HCT116 (cell line): Measurements from ENCODE around the gene DGCR8. TPM values are rescaled to one million over a fixed set of nuclear protein-coding genes. Genes with fewer than 3 reads are reported as not detected.
A peak's percentile ranks its signal among the peaks of the same experiment; 100 is the strongest.

ENCODE experiments used
- ATAC-seq: fragments of 200-7000 bp; cut with Tn5 transposase; 2 replicates; pipeline ENCODE4 v1.9.1; 2020; ENCODE audit warnings: mild to moderate bottlenecking, moderate library complexity
- BruUV-seq: library from RNA; stranded (reverse); fragments of 400-500 nt; replicated peaks from 2 replicates; lab custom pipeline; 2021; lab: Mats Ljungman, UMichigan
- CTCF ChIA-PET: fragments of 300-600 bp; sonication (Branson Sonifier 250); formaldehyde crosslinking; loops from one replicate; lab custom pipeline; 2021; ENCODE audit warnings: antibody characterized with exemption; lab: Charles Lee
- POLR2A ChIA-PET: fragments of 300-600, 350-600 bp; sonication (Branson Sonifier 250); formaldehyde crosslinking; loops from one replicate; lab custom pipeline; 2021; ENCODE audit warnings: antibody characterized with exemption; lab: Charles Lee
- RAD21 ChIA-PET, 2 experiments: fragments of 300-600 bp; sonication (Branson Sonifier 250); formaldehyde crosslinking; loops; one replicate each; lab custom pipeline; 2023; ENCODE audit warnings: low total read pairs in 2 of 2; ENCODE audit not compliant: uncharacterized antibody in 2 of 2, unreplicated experiment in 2 of 2, low non-redundant PET in 1 of 2; lab: Charles Lee
- DNase-seq: peaks from one replicate; pipeline ENCODE4 v3.0.0-alpha.2; 2010; ENCODE audit warnings: low read depth, low spot score
- H2AFZ ChIP-seq: fragments of 200-600 bp; shearing (Covaris generic), sonication (generic); 2 replicates; pipeline ENCODE4 v1.6.1; 2017; ENCODE audit warnings: low read depth, mixed run types, mixed read lengths, antibody characterized with exemption, low read length; ENCODE audit not compliant: poor library complexity, severe bottlenecking
- H3K27ac ChIP-seq: 2 replicates; pipeline ENCODE4 v1.5.1; 2012; ENCODE audit warnings: low read depth, low read length
- H3K27me3 ChIP-seq: fragments of 200-600 bp; sonication (generic); 2 replicates; pipeline ENCODE4 v1.6.1; 2016; ENCODE audit warnings: mixed run types, low read length, mixed read lengths; ENCODE audit not compliant: insufficient read depth
- H3K36me3 ChIP-seq, 2 experiments: fragments of 200-500 bp in 1 of 2; fragments of 200-600 bp in 1 of 2; sonication (Bioruptor generic) in 1 of 2; sonication (generic) in 1 of 2; 2 replicates each; pipeline versions ENCODE4 v1.5.1 to v1.6.1; 2014 to 2016; ENCODE audit warnings: low read length in 2 of 2, inconsistent platforms in 1 of 2, mixed read lengths in 1 of 2, mixed run types in 1 of 2; ENCODE audit not compliant: insufficient read depth in 2 of 2, control insufficient read depth in 1 of 2
- H3K4me1 ChIP-seq, 2 experiments: fragments of 200-600 bp in 1 of 2; sonication (generic) in 1 of 2; 2 replicates each; pipeline versions ENCODE4 v1.5.1 to v1.6.1; 2012 to 2017; ENCODE audit warnings: low read length in 2 of 2, inconsistent platforms in 1 of 2, mild to moderate bottlenecking in 1 of 2, mixed read lengths in 1 of 2, mixed run types in 1 of 2, moderate library complexity in 1 of 2; ENCODE audit not compliant: insufficient read depth in 2 of 2, control insufficient read depth in 1 of 2
- H3K4me2 ChIP-seq: fragments of 200-600 bp; sonication (generic); 2 replicates; pipeline ENCODE4 v1.6.1; 2017; ENCODE audit warnings: mixed run types, low read length, mixed read lengths
- H3K4me3 ChIP-seq, 2 experiments: fragments of 200-600 bp in 1 of 2; sonication (generic) in 1 of 2; replicated peaks in 1 of 2; 2 replicates each; pipeline ENCODE4 v1.5.1; 2011 to 2016; ENCODE audit warnings: low read length in 2 of 2, control low read depth in 1 of 2, low read depth in 1 of 2, mild to moderate bottlenecking in 1 of 2, mixed read lengths in 1 of 2, mixed run types in 1 of 2
- H3K79me2 ChIP-seq: fragments of 200-600 bp; sonication (generic); 2 replicates; pipeline ENCODE4 v1.6.1; 2017; ENCODE audit warnings: mild to moderate bottlenecking, mixed run types, low read length, moderate library complexity, mixed read lengths; ENCODE audit not compliant: insufficient read depth
- H3K9ac ChIP-seq: fragments of 200-600 bp; sonication (generic); 2 replicates; pipeline ENCODE4 v1.6.1; 2016; ENCODE audit warnings: low read length, mixed read lengths
- H3K9me2 ChIP-seq: fragments of 200-600 bp; sonication (generic), shearing (Covaris generic); 2 replicates; pipeline ENCODE4 v1.6.1; 2017; ENCODE audit warnings: mixed run types, mild to moderate bottlenecking, moderate library complexity; ENCODE audit not compliant: insufficient read depth
- H3K9me3 ChIP-seq, 2 experiments: fragments of 200-500 bp in 1 of 2; fragments of 200-600 bp in 1 of 2; sonication (Bioruptor generic) in 1 of 2; sonication (generic) in 1 of 2; 2 replicates each; pipeline ENCODE4 v1.6.1; 2014 to 2017; ENCODE audit warnings: low read length in 2 of 2, mixed read lengths in 2 of 2, inconsistent platforms in 1 of 2, low read depth in 1 of 2, mild to moderate bottlenecking in 1 of 2, mixed run types in 1 of 2, moderate library complexity in 1 of 2; ENCODE audit not compliant: control insufficient read depth in 1 of 2, insufficient read depth in 1 of 2
- H4K20me1 ChIP-seq: fragments of 200-600 bp; sonication (generic), shearing (Covaris generic); 2 replicates; pipeline ENCODE4 v1.6.1; 2017; ENCODE audit warnings: mixed run types, mild to moderate bottlenecking, moderate library complexity; ENCODE audit not compliant: insufficient read depth
- CBX3 ChIP-seq: IDR thresholded peaks from 2 replicates; pipeline ENCODE4 v1.6.1; 2012; ENCODE audit warnings: low read depth
- CTCF ChIP-seq, 3 experiments: fragments of 200-600 bp in 1 of 3; sonication (generic) in 1 of 3; IDR thresholded peaks in 2 of 3; conservative IDR thresholded peaks in 1 of 3; 2 replicates each; pipeline ENCODE4 v1.5.1; 2012 to 2017; ENCODE audit warnings: low read depth in 2 of 3, low read length in 2 of 3, antibody characterized with exemption in 1 of 3, borderline replicate concordance in 1 of 3, control low read depth in 1 of 3, mild to moderate bottlenecking in 1 of 3, mixed read lengths in 1 of 3, mixed run types in 1 of 3, moderate library complexity in 1 of 3; ENCODE audit not compliant: insufficient read depth in 1 of 3
- ELF1 ChIP-seq: IDR thresholded peaks from 2 replicates; pipeline ENCODE4 v1.6.1; 2012; ENCODE audit warnings: low read depth, borderline replicate concordance
- JUND ChIP-seq: IDR thresholded peaks from 2 replicates; pipeline ENCODE4 v1.6.1; 2012
- MAX ChIP-seq: IDR thresholded peaks from 2 replicates; pipeline ENCODE4 v1.6.1; 2012
- POLR2A ChIP-seq: IDR thresholded peaks from 2 replicates; pipeline ENCODE4 v1.7.0; 2011; ENCODE audit warnings: borderline replicate concordance; ENCODE audit not compliant: insufficient read depth, insufficient read length; ENCODE audit errors: extremely low read depth
- SIN3A ChIP-seq: IDR thresholded peaks from 2 replicates; pipeline ENCODE4 v1.6.1; 2012; ENCODE audit warnings: low read depth
- ZBTB33 ChIP-seq: IDR thresholded peaks from 2 replicates; pipeline ENCODE4 v1.6.1; 2011; ENCODE audit warnings: mild to moderate bottlenecking, low read length, moderate library complexity; ENCODE audit not compliant: insufficient replicate concordance; ENCODE audit errors: extremely low read depth
- ZNF274 ChIP-seq: fragments of 200-500 bp; sonication (Bioruptor generic); IDR thresholded peaks from 2 replicates; pipeline ENCODE4 v1.6.1; 2014; ENCODE audit warnings: mild to moderate bottlenecking, low read depth, low read length, inconsistent platforms
- intact Hi-C: fragments of 100-400 bp; cut with micrococcal nuclease; formaldehyde crosslinking; loops from 2 replicates; pipeline ENCODE4 v1.10.0; 2022
- total RNA-seq: library from RNA; stranded (reverse); gene quantifications from one replicate; pipeline ENCODE4 v1.2.1, GENCODE V29; 2021; ENCODE audit not compliant: unreplicated experiment

Gene DGCR8
- total RNA-seq, 1 experiment from 2014 or later = 43.8 TPM

GRCh38 chr22:20130319-20130718, 50.3 kb downstream of the DGCR8 start:
- intact Hi-C loops = no loop called here
- H3K27me3 ChIP-seq = no peaks in the 10 kb centered on the region
- H3K36me3 ChIP-seq = peaks cover 8 to 13% of the 10 kb centered on the region in 2 experiments; a peak in 3 of 4 replicates
- ATAC-seq (0 out of 2 replicates have a peak, but pooled peaks have one; percentile 9), DNase-seq (no peak)
- no TSS peak for BruUV-seq
- H3K4me1 ChIP-seq = peaks cover 16 to 33% of the 10 kb centered on the region in 2 experiments; a peak in 3 of 4 replicates
- peak overlapping the region; percentile 96 for H3K27ac ChIP-seq
- CTCF ChIA-PET = interaction anchor here (0.6 to 1.2 kb wide), 4 partner anchors 76 to 177 kb away, joined by 3 read pairs; no protein-coding TSS in a partner anchor
- peak in 2 of 3 experiments; percentile 28; a peak in 3 of 6 replicates for TF ChIP-seq CTCF (IDR thresholded peaks at IDR 0.05 in 2 of 3, conservative IDR thresholded peaks at IDR 0.05 in 1 of 3; ENCODE audit: borderline replicate concordance in 1 of 3, insufficient read depth in 1 of 3, low read depth in 2 of 3, low read length in 2 of 3)
- TF ChIP-seq POLR2A = no peak
- TF ChIP-seq, all 23 proteins: peak for 1
- Histone ChIP-seq H4K20me1 (no peaks in the 10 kb centered on the region), H3K4me2 (peak overlapping the region; percentile 86), H3K9me2 (no peaks in the 10 kb centered on the region), H3K9ac (no peak overlapping the region), H3K9me3 (no peaks in the 10 kb centered on the region), H2AFZ (no peak overlapping the region), H3K4me3 (no peak overlapping the region), H3K79me2 (peaks cover 35% of the 10 kb centered on the region)
- POLR2A ChIA-PET = no interaction called here
- RAD21 ChIA-PET = no interaction called here

- no TSS peak for BruUV-seq
- Histone ChIP-seq H3K36me3 (peaks cover 4 to 12% of the 10 kb centered on the region in 2 experiments; a peak in 2 of 4 replicates), H3K4me3 (peak overlapping the region; percentile 70 to 72), H4K20me1 (no peaks in the 10 kb centered on the region), H3K9me2 (no peaks in the 10 kb centered on the region), H3K79me2 (peaks cover 42% of the 10 kb centered on the region), H3K27me3 (no peaks in the 10 kb centered on the region), H3K4me1 (peaks cover 16 to 33% of the 10 kb centered on the region in 2 experiments; a peak in 3 of 4 replicates), H3K27ac (peak overlapping the region; percentile 96), H3K9me3 (no peaks in the 10 kb centered on the region), H3K4me2 (peak overlapping the region; percentile 86), H3K9ac (peak overlapping the region; percentile 70), H2AFZ (no peak overlapping the region)
- intact Hi-C loops = no loop called here
- POLR2A ChIA-PET = no interaction called here
- RAD21 ChIA-PET = no interaction called here
- DNase-seq (peak; percentile 24), ATAC-seq (peak; percentile 79)
- CTCF ChIA-PET = interaction anchor here (0.6 to 1.2 kb wide), 2 partner anchors 175 to 177 kb away, joined by 3 read pairs; no protein-coding TSS in a partner anchor
- TF ChIP-seq MAX (no peak), POLR2A (no peak), ZBTB33 (no peak), JUND (no peak), ELF1 (no peak), ZNF274 (no peak), CTCF (IDR thresholded peaks at IDR 0.05 in 2 of 3, conservative IDR thresholded peaks at IDR 0.05 in 1 of 3; ENCODE audit: borderline replicate concordance in 1 of 3, insufficient read depth in 1 of 3, low read depth in 2 of 3, low read length in 2 of 3) (no peak), SIN3A (no peak), CBX3 (no peak)
Measured at GRCh38 chr22:20130731-20131596, 50.9 kb downstream of the DGCR8 start.
